NOMO-1 treated with dmso at 0.1 percent for 144 hours (cell line): ENCODE measurements around the gene HCK.

Source experiments
- DNase-seq: peaks from one replicate; lab custom pipeline; 2025; ENCODE audit not compliant: unreplicated experiment; lab: John Stamatoyannopoulos, UW

HCK gene

DNA sequence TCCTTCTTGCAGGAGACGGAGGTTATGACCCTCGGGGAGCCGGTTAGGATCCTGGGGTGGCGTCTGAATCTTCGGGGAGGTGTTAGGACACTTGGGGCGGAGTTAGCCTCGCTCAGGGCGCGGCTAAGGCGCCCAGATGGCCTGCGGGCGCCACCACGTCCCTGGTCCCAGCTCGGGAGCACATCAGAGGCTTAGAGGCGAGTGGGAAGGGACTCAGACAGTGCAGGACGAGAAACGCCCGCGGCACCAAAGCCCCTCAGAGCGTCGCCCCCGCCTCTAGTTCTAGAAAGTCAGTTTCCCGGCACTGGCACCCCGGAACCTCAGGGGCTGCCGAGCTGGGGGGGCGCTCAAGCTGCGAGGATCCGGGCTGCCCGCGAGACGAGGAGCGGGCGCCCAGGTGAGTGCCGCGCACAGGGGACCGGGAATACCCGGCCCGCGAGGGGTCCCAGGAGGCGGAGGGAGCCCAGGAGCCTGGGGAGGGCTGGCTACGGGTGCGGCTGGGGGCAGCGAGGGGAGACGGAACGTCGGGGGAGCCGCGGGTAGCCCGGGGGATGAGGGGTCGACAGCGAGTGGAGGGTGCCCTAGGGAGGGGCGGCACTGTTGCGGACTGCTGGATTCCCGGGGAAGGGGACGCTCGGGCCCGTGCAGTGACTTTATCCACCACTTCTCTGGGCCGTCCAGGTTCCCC is at the start of gene HCK:
Gene HCK (plus strand): TSS at position 153 of the 688 bp plus-strand sequence.
- peak; percentile 41 for DNase-seq

DNA sequence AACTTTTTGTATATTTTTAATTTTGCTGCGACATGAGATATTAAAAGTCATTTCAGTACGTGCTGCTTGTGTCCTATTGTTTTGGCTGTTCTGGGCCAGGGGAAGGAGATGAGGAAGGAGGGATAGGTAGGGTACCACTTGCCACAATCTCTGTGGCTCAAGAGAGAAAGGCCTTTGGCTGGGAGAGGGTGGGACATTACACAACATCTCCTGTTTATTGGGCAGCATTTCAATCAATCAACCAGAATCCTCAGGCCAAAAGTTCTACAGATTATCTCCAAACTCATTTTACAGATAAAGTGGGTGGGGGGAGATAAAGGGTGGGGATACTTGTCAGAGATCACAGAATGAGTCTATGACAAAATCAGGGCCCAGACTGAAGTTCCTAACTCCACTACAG is 48.7 kb upstream of the HCK start:
- no peak for DNase-seq

DNA sequence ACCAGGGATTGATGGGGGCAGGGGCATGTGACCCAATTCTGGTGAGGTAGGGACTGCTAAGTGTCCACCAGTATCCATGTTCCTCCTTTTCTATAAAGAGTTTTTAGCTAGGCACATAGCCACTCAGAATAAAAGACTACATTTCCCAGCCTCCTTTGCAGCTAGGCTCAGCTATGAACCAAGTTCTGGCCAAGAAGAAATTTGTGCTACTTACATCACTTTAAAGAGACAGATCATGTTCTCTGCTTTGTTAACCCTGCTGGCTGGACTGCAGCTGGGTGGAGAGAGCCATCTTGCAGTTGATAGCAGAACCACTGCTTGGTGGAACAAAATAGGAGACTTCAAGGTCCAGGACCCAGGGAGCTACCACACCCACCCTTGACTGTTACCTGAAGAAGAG is 47.1 kb upstream of the HCK start:
- DNase-seq: no peak

DNA sequence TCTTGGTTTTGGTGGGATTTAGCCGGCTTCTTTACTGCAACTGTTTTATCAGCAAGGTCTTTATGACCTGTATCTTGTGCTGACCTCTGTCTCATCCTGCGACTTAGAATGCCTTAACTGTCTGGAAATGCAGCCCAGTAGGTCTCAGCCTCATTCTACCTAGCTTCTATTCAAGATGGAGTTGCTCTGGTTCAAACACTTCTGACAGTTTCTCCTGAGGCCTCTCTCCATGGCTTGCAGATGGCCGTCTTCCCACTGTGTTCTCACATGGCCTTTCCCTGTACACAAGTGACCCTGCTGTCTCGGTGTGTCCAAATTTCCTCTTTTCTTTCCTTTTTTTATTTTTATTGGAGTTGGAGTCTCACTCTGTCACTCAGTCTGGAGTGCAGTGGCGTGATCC is 46.0 kb upstream of the HCK start:
- DNase-seq: no peak

DNA sequence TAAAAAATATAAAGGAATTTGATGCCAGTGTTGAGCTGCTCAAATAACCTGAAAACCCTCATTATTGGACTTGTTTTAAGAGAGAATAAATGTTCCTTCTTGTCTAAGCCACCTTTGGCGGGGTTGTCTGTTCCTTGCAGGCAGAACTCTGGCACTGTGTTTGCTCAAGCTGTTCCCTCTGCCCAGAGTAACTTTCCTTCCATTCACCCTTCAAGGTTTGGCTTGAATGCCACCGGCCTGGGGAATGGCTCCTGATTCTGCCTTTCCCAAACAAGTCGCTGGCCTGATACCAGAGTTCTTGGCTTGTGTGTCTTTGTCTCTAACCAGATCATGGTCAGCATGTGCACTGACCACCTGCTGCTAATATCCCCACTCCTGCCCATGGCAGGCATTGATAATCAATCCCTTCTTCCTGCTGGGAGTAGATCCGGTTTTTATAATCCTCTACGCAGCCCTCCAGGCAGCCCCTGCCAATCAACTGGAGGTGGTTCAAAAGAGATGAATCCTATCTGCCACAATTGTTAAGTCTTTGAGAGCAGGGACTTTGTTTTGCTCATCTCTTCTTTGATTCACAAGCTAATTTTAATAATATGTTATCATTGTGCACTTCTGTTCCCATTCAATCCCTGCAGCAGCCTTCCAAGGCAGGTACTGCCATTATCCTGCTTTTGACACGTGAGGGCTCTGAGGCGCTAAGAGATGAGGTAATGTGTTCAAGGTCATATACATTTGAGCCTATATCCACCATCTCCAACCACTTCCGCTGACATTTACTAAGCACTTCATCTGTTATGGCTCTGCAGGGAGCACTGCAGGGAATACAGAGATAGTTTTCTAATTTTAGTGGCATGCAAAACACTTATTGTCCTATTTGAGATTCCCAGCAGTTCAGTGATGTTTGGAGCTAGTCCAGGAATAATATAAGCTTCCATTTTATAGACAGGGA is 44.9 kb upstream of the HCK start:
- DNase-seq: no peak

- no peak for DNase-seq
Measured at GRCh38 chr20:32007787-32008616, 44.0 kb upstream of the HCK start.

DNA sequence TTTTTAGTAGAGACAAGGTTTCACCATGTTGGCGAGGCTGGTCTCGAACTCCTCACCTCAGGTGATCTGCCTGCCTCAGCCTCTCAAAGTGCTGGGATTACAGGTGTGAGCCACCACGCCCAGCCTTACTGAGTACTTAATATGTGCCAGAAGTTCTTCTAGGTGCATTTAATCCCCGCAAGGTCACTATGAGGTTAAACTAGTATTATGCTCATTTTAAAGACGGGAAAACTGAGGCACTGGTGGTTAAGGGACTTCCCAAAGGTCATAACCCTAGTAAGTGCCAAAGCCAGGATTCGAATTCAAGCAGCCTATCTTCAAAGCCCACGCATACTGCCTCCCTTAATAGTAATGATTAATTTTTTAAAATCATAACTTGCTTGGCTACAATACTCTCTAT is 42.5 kb upstream of the HCK start:
- no peak for DNase-seq

DNA sequence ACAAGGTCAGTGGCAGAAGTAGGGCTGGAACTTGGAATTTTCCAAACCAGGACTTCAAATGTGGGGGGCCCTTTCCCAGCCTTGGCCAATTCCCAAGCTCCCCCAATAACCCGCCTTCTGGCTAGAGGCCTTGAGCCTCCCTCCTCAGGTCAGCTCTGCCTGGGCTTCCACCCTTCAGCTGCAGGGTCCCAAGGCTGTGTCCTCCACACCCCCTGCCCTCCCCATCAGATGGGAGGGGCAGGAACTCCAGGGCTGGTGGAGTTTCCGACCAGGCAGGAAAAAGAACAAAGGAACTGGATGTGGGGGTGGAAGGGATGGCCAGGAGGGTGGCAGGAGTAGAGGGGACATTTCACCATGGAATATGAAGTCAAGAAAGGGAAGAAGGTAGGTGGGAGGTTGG is 41.9 kb upstream of the HCK start, which contains the start of gene CCM2L:
Gene CCM2L (plus strand): TSS at position 338 of the 400 bp plus-strand sequence. CDS start 17 bp downstream, at position 355.
- DNase-seq: no peak

DNA sequence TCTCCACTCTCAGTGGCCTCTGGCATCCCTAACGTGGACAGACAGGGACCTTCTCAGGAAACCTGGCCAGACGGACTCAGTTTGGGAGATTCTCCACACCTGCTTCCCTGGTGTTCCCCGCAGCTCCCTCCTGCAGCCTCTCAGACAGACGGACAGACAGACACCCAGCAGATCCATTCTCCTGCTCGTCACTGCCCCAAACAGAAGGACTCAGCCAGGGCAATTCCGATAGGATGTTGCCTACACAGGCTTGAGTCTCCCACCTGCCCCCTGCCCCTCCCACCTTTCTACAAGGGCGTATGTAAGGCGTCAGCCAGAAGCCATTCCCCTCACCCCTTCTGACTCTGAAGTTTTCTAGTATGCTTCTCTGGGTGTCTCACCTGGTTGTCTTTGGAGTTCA is 41.4 kb upstream of the HCK start:
- no peak for DNase-seq

- no peak for DNase-seq
Measured at GRCh38 chr20:32012159-32012688, 39.8 kb upstream of the HCK start.

DNA sequence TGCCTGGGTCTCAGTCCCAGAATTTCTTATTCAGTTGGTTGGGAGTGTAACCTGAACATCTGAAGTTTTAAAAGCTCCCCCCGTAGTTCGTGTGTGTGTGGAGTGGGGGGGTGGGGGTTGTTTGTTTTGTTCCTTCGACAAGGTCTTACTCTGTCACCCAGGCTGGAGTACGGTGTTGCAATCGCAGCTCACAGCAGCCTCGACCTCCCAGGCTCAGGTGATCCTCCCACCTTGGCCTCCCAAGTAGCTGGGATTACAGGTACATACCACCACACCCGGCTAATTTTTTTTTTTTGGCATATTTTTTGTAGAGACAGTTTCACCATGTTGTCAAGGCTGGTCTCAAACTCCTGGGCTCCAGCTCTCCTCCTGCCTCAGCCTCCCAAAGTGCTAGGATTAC is 38.7 kb upstream of the HCK start:
- DNase-seq: no peak

GRCh38 chr20:32017711-32018251 is 34.3 kb upstream of the HCK start:
- no peak for DNase-seq

- DNase-seq: no peak
Measured at GRCh38 chr20:32018269-32019155, 33.5 kb upstream of the HCK start.

DNA sequence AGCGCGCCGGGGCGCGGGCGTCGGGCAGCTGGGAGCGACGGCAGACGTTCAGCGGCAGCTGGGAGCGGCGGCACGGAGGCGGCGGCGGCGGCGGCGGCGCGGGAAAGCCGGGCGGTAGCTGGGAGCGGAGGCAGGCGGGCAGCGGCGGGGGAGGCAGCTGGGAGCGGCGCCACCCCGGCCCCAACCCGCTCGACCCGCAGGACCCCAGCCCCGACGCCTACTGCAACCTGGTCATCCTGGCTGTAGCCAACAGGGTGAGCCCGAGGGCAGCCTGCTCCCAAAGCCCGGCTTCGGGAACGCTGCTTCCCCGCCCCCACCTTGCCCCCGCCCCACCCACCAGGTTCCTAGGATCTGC is 32.9 kb upstream of the HCK start:
- no peak for DNase-seq

DNA sequence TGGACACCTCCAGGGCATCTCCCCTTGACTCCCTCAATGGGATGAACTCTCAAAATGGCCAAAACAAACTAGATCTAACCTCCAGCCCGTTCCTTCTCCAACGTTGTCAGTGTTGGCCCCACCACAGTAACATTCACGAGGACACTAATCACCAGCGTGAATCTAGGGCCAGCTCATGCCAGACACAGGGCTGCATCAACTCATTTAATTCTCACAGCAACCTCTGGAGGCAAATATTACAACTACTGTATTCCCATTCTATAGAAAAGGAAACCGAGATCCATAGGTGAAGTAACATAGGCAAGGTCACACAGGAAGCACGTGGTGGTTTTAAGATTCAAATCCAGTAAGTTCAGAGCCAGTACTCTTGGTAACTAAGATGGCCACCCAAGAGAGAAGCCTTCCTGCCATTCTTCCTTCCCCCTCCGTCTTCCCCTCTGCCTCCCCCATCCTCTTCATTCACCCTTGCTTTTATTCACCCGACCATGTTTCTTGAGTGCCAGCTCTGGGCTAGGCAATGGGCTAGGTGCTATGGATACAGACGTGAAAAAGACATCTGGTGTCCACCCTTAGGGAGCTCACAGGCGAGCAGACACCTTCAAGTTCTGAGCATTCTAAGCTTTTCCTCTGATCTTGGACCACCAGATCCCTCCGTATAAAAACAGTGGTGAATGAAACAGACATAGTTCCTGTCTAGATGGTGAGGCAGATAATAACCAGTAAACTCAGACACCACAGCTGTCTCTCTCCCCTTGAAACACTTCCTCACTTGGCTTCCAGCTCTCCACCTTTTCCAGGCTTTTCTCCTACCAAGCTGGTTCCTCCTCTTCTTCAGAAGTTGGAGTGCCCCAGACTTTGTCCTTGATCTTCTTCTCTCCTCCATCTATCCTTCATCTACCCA is 32.2 kb upstream of the HCK start:
- DNase-seq: no peak

- no peak for DNase-seq
Measured at GRCh38 chr20:32021091-32021490, 31.0 kb upstream of the HCK start.

- DNase-seq: peak; percentile 20
Measured at GRCh38 chr20:32024683-32025295, 27.3 kb upstream of the HCK start.

DNA sequence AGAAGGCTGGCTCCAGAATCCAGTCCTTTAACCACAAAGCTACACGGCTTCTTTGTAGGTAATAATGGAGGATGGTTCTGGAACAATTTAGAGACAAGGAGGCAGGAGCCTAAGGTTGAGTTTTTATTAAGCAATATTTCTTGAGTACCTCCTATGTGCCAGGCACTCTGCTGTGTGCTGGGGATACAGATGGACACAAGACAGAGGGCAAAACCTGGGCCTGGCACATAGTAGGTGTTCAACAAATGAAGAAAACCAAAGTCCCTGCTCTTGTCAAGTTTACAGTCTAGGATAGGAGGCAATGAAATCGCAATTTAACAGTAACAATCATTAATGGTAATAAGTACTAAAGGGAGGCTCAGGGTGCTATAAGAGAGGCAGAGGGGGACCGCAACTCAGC is 24.4 kb upstream of the HCK start:
- DNase-seq: no peak
